GM19397 (cell line): ENCODE results near the gene AP4S1.
"Not testable (repeated sequence)": the region's sequence is repeated elsewhere in the genome, so short reads cannot be mapped to it uniquely, and the experiment has no call there.

Experiments
- ATAC-seq: cut with Tn5 transposase; IDR thresholded peaks from one replicate; pipeline ENCODE4 v1.9.1; 2021; ENCODE audit warnings: mild to moderate bottlenecking, moderate library complexity; ENCODE audit not compliant: unreplicated experiment

Gene AP4S1

GRCh38 chr14:31004007-31004406 is 21.4 kb upstream of the AP4S1 start:
- ATAC-seq: not testable (repeated sequence)

GRCh38 chr14:31006703-31007102 is 18.7 kb upstream of the AP4S1 start:
- ATAC-seq: no peak

GRCh38 chr14:31009836-31010574 is 15.4 kb upstream of the AP4S1 start:
- no peak for ATAC-seq

GRCh38 chr14:31010935-31011334 is 14.5 kb upstream of the AP4S1 start:
- no peak for ATAC-seq

GRCh38 chr14:31013841-31014240 is 11.6 kb upstream of the AP4S1 start:
- ATAC-seq: no peak

- no peak for ATAC-seq
Measured at GRCh38 chr14:31018057-31018645, 7.3 kb upstream of the AP4S1 start.

GRCh38 chr14:31020834-31021575 is 4.4 kb upstream of the AP4S1 start:
- ATAC-seq: no peak

- ATAC-seq: no peak
Measured at GRCh38 chr14:31021576-31021949, 3.9 kb upstream of the AP4S1 start.

GRCh38 chr14:31022386-31022785 is 3.1 kb upstream of the AP4S1 start:
- no peak for ATAC-seq

GRCh38 chr14:31024010-31024480 is 1.4 kb upstream of the AP4S1 start:
- ATAC-seq: no peak

- no peak for ATAC-seq
Measured at GRCh38 chr14:31024577-31025366, 677 bp upstream of the AP4S1 start.

- ATAC-seq: no peak
Measured at GRCh38 chr14:31026077-31026449, 614 bp downstream of the AP4S1 start, which contains the start of gene STRN3. TSS of gene STRN3 (minus strand) at chr14:31026379. CDS start at chr14:31026185, 194 bp downstream.

GRCh38 chr14:31026450-31027235 is 1.2 kb downstream of the AP4S1 start:
- ATAC-seq: peak; percentile 96

- ATAC-seq: no peak
Measured at GRCh38 chr14:31027847-31028246, 2.4 kb downstream of the AP4S1 start.

GRCh38 chr14:31029016-31029970 is 3.8 kb downstream of the AP4S1 start:
- no peak for ATAC-seq

GRCh38 chr14:31030469-31030868 is 5.0 kb downstream of the AP4S1 start:
- ATAC-seq: no peak

GRCh38 chr14:31036552-31036951 is 11.1 kb downstream of the AP4S1 start:
- ATAC-seq: no peak

- ATAC-seq: no peak
Measured at GRCh38 chr14:31037709-31038221, 12.3 kb downstream of the AP4S1 start.
